PC-3 (cell line): ENCODE measurements around the gene GRK2. TPM values are rescaled to one million over a fixed set of nuclear protein-coding genes. Genes with fewer than 3 reads are reported as not detected.

Experiments used
- ATAC-seq: fragments of 200-7000 bp; cut with Tn5 transposase; 2 replicates; pipeline ENCODE4 v1.9.1; 2020; ENCODE audit warnings: mild to moderate bottlenecking, moderate library complexity
- BruUV-seq: library from RNA; stranded (reverse); fragments of 400-500 nt; replicated peaks from 2 replicates; lab custom pipeline; 2021; lab: Mats Ljungman, UMichigan
- CTCF ChIA-PET: fragments of 300-600 bp; sonication (Branson Sonifier 250); formaldehyde crosslinking; loops from one replicate; lab custom pipeline; 2022; ENCODE audit warnings: antibody characterized with exemption; lab: Charles Lee
- POLR2A ChIA-PET: fragments of 300-600 bp; sonication (Branson Sonifier 250); formaldehyde crosslinking; loops from one replicate; lab custom pipeline; 2022; ENCODE audit warnings: antibody characterized with exemption; ENCODE audit not compliant: unreplicated experiment; lab: Charles Lee
- DNase-seq: peaks from one replicate; pipeline ENCODE4 v3.0.0-alpha.2; 2015
- H2AFZ ChIP-seq: fragments of 300-600 bp; sonication (generic); 2 replicates; pipeline ENCODE4 v1.6.0; 2016; ENCODE audit warnings: antibody characterized with exemption, low read length
- H3F3A ChIP-seq: fragments of 300-600 bp; sonication (generic); one replicate; pipeline ENCODE4 v1.6.0; 2017; ENCODE audit warnings: antibody characterized with exemption, low read length, control low read depth, mild to moderate bottlenecking; ENCODE audit not compliant: unreplicated experiment
- H3K27ac ChIP-seq: fragments of 300-600 bp; sonication (generic); 2 replicates; pipeline ENCODE4 v1.5.1; 2016; ENCODE audit warnings: mild to moderate bottlenecking, low read length
- H3K27me3 ChIP-seq: fragments of 300-600 bp; sonication (generic); 2 replicates; pipeline ENCODE4 v1.6.1; 2016; ENCODE audit warnings: low read length, mixed read lengths
- H3K36me3 ChIP-seq: fragments of 300-600 bp; sonication (generic); 2 replicates; pipeline ENCODE4 v1.6.1; 2016; ENCODE audit warnings: low read depth, mixed run types, low read length, mixed read lengths
- H3K4me1 ChIP-seq: fragments of 300-600 bp; sonication (generic); 2 replicates; pipeline ENCODE4 v1.5.1; 2016; ENCODE audit warnings: low read length; ENCODE audit not compliant: insufficient read depth
- H3K4me2 ChIP-seq: fragments of 300-600 bp; sonication (generic); 2 replicates; pipeline ENCODE4 v1.6.0; 2016; ENCODE audit warnings: low read length
- H3K4me3 ChIP-seq: fragments of 300-600 bp; sonication (generic); 2 replicates; pipeline ENCODE4 v1.5.1; 2016; ENCODE audit warnings: mild to moderate bottlenecking, low read length, mixed read lengths
- H3K79me2 ChIP-seq: fragments of 300-600 bp; sonication (generic); 2 replicates; pipeline ENCODE4 v1.6.1; 2017; ENCODE audit warnings: low read length, mixed read lengths
- H3K9ac ChIP-seq: fragments of 300-600 bp; sonication (generic); 2 replicates; pipeline ENCODE4 v1.6.0; 2016; ENCODE audit warnings: mild to moderate bottlenecking, low read length
- H3K9me2 ChIP-seq: fragments of 300-600 bp; sonication (generic); replicated peaks from 2 replicates; pipeline ENCODE4 v1.6.1; 2016; ENCODE audit warnings: mixed run types, low read length, mixed read lengths
- H3K9me3 ChIP-seq: fragments of 300-600 bp; sonication (generic); 2 replicates; pipeline ENCODE4 v1.6.1; 2016; ENCODE audit warnings: low read length, mixed read lengths
- H4K20me1 ChIP-seq: fragments of 300-600 bp; sonication (generic); 2 replicates; pipeline ENCODE4 v1.6.1; 2016; ENCODE audit warnings: low read length, mixed read lengths
- CTCF ChIP-seq: fragments of 300-600 bp; sonication (generic); conservative IDR thresholded peaks from 2 replicates; pipeline ENCODE4 v1.5.1; 2017; ENCODE audit warnings: antibody characterized with exemption, low read depth, mild to moderate bottlenecking, low read length
- EZH2 ChIP-seq: fragments of 300-600 bp; sonication (generic); IDR thresholded peaks from one replicate; pipeline ENCODE4 v1.6.1; 2017; ENCODE audit warnings: antibody characterized with exemption, mild to moderate bottlenecking, low read length; ENCODE audit not compliant: unreplicated experiment
- EZH2phosphoT487 ChIP-seq: fragments of 300-600 bp; sonication (generic); IDR thresholded peaks from 2 replicates; pipeline ENCODE4 v1.6.1; 2018; ENCODE audit warnings: mild to moderate bottlenecking, antibody characterized with exemption, low read length, borderline replicate concordance
- intact Hi-C: fragments of 100-400 bp; cut with micrococcal nuclease; formaldehyde crosslinking; loops from 2 replicates; pipeline ENCODE4 v1.9.0; 2023
- total RNA-seq: library from RNA; depleted of rRNA; stranded (reverse); fragments of >200 nt; gene quantifications from 2 replicates; pipeline ENCODE4 v1.2.3, GENCODE V29; 2014

GRK2 gene
- total RNA-seq, 1 experiment from 2014 or later = 103 TPM

GRCh38 chr11:67301951-67302516 is 35.8 kb downstream of the GRK2 start:
- Histone ChIP-seq H3K4me2 (peak overlapping the region; percentile 93), H3K27me3 (no peaks in the 10 kb centered on the region), H3K9me3 (no peaks in the 10 kb centered on the region), H3K9me2 (no peaks in the 10 kb centered on the region), H3K27ac (peak overlapping the region; percentile 42; the same call in 1 of the 2 replicates), H3K36me3 (peaks cover 15% of the 10 kb centered on the region; the same call in 1 of the 2 replicates), H2AFZ (no peak overlapping the region), H3K9ac (no peak overlapping the region), H4K20me1 (no peaks in the 10 kb centered on the region), H3F3A (no peaks in the 10 kb centered on the region), H3K4me1 (peaks cover 18% of the 10 kb centered on the region), H3K4me3 (no peak overlapping the region), H3K79me2 (peaks cover 15% of the 10 kb centered on the region)
- no TSS peak for BruUV-seq
- intact Hi-C loops = loop anchor here (5.0 kb wide), 1 partner anchor 35 kb away; the partner anchor contains the start of gene GRK2
- POLR2A ChIA-PET = interaction anchor here (0.5 kb wide), 1 partner anchor 51 kb away, joined by 3 read pairs; the partner anchor contains the start of gene POLD4
- DNase-seq (peak; percentile 49), ATAC-seq (peak; percentile 42)
- TF ChIP-seq CTCF (no peak), EZH2phosphoT487 (no peak), EZH2 (no peak)
- CTCF ChIA-PET = interaction anchor here (2.0 kb wide), 1 partner anchor 15 kb away, joined by 14 read pairs; no protein-coding TSS in a partner anchor

- H3F3A ChIP-seq = no peaks in the 10 kb centered on the region
- H3K79me2 ChIP-seq = peaks cover 15% of the 10 kb centered on the region
- H3K27me3 ChIP-seq = no peaks in the 10 kb centered on the region
- no peaks in the 10 kb centered on the region for H4K20me1 ChIP-seq
- peaks cover 18% of the 10 kb centered on the region for H3K4me1 ChIP-seq
- H3K9me3 ChIP-seq = no peaks in the 10 kb centered on the region
- no peaks in the 10 kb centered on the region for H3K9me2 ChIP-seq
- ATAC-seq = peak; percentile 7
- H3K4me3 ChIP-seq = peak overlapping the region; percentile 93
- H3K36me3 ChIP-seq = peaks cover 15% of the 10 kb centered on the region; the same call in 1 of the 2 replicates
- H3K27ac ChIP-seq = peak overlapping the region; percentile 42
- DNase-seq = peak; percentile 25
- H2AFZ ChIP-seq = peak overlapping the region; percentile 54
- BruUV-seq = TSS peak; percentile 71
- TF ChIP-seq EZH2 (no peak), EZH2phosphoT487 (no peak), CTCF (no peak)
- intact Hi-C loops = loop anchor here (1.0 to 5.0 kb wide), 2 partner anchors 10 to 35 kb away; partner anchors contain the start of gene GRK2
- ChIA-PET POLR2A (interaction anchor here (0.5 to 1.0 kb wide), 4 partner anchors 9 to 50 kb away, joined by 3 to 5 read pairs (median 3); partner anchors contain the start of gene POLD4), CTCF (interaction anchor here (0.6 to 2.0 kb wide), 2 partner anchors 15 to 43 kb away, joined by 3 to 14 read pairs; no protein-coding TSS in a partner anchor)
- peak overlapping the region; percentile 91 for H3K9ac ChIP-seq
- peak overlapping the region; percentile 93 for H3K4me2 ChIP-seq
Observed at GRCh38 chr11:67302571-67303131, 36.4 kb downstream of the GRK2 start.
